Loucy (cell line): ENCODE measurements around the gene GASK1A.

Source experiments
- H2AFZ ChIP-seq: fragments of 200-600 bp; sonication (generic); 2 replicates; pipeline ENCODE4 v1.6.0; 2016; ENCODE audit warnings: antibody characterized with exemption, mild to moderate bottlenecking, low read length, moderate library complexity
- H3F3A ChIP-seq: fragments of 200-600 bp; 2 replicates; pipeline ENCODE4 v1.6.0; 2016; ENCODE audit warnings: antibody characterized with exemption, low read depth, mild to moderate bottlenecking
- H3K27me3 ChIP-seq: fragments of 200-600 bp; sonication (generic); 2 replicates; pipeline ENCODE4 v1.6.1; 2014; ENCODE audit warnings: low read length, mild to moderate bottlenecking; ENCODE audit not compliant: insufficient read depth, poor library complexity, severe bottlenecking
- H3K36me3 ChIP-seq: fragments of 200-600 bp; sonication (generic); 2 replicates; pipeline ENCODE4 v1.6.1; 2016; ENCODE audit warnings: low read length; ENCODE audit not compliant: insufficient read depth
- H3K4me1 ChIP-seq: fragments of 200-600 bp; sonication (generic); 2 replicates; pipeline ENCODE4 v1.5.1; 2014; ENCODE audit warnings: low read length, mild to moderate bottlenecking; ENCODE audit not compliant: insufficient read depth, poor library complexity, severe bottlenecking
- H3K4me2 ChIP-seq: fragments of 200-600 bp; sonication (generic); 2 replicates; pipeline ENCODE4 v1.6.0; 2014; ENCODE audit warnings: antibody characterized with exemption, low read length, low read depth, mild to moderate bottlenecking; ENCODE audit not compliant: poor library complexity, severe bottlenecking
- H3K4me3 ChIP-seq: fragments of 200-600 bp; sonication (generic); 2 replicates; pipeline ENCODE4 v1.5.1; 2014; ENCODE audit warnings: low read length, mild to moderate bottlenecking, mixed read lengths; ENCODE audit not compliant: poor library complexity, severe bottlenecking
- H3K79me2 ChIP-seq: fragments of 200-600 bp; sonication (generic); 2 replicates; pipeline ENCODE4 v1.6.1; 2014; ENCODE audit warnings: low read length; ENCODE audit not compliant: insufficient read depth
- H3K9ac ChIP-seq: fragments of 200-600 bp; sonication (generic); 2 replicates; pipeline ENCODE4 v1.6.0; 2014; ENCODE audit warnings: mild to moderate bottlenecking, low read depth, low read length, moderate library complexity; ENCODE audit not compliant: poor library complexity, severe bottlenecking
- H3K9me2 ChIP-seq: fragments of 200-600 bp; sonication (generic); replicated peaks from 2 replicates; pipeline ENCODE4 v1.6.1; 2016; ENCODE audit warnings: low read depth, low read length, mixed read lengths
- H3K9me3 ChIP-seq: fragments of 200-600 bp; sonication (generic); 2 replicates; pipeline ENCODE4 v1.6.1; 2014; ENCODE audit warnings: mild to moderate bottlenecking, antibody characterized with exemption, low read length, low read depth; ENCODE audit not compliant: insufficient read depth
- H4K20me1 ChIP-seq: fragments of 200-600 bp; sonication (generic); 2 replicates; pipeline ENCODE4 v1.6.0; 2014; ENCODE audit warnings: antibody characterized with exemption, low read length, mild to moderate bottlenecking; ENCODE audit not compliant: insufficient read depth, poor library complexity, severe bottlenecking
- CTCF ChIP-seq: fragments of 200-600 bp; sonication (generic); conservative IDR thresholded peaks from 2 replicates; pipeline ENCODE4 v1.5.1; 2014; ENCODE audit warnings: mild to moderate bottlenecking, antibody characterized with exemption, low read length
- EZH2phosphoT487 ChIP-seq: fragments of 200-600 bp; IDR thresholded peaks from 2 replicates; pipeline ENCODE4 v1.6.1; 2018; ENCODE audit warnings: antibody characterized with exemption, mild to moderate bottlenecking, moderate library complexity, borderline replicate concordance

The GASK1A gene

GRCh38 chr3:42935472-42935871 lies 43.6 kb upstream of the GASK1A start:
- H3K4me1 ChIP-seq, result no peaks in the 10 kb centered on the region
- no peaks in the 10 kb centered on the region for H3K9me3 ChIP-seq
- no peak overlapping the region for H3K4me3 ChIP-seq
- TF ChIP-seq CTCF (no peak), EZH2phosphoT487 (no peak)
- H3K79me2 ChIP-seq, result no peaks in the 10 kb centered on the region
- H3K27me3 ChIP-seq, result peaks cover 5% of the 10 kb centered on the region
- H2AFZ ChIP-seq, result no peak overlapping the region
- H3K9me2 ChIP-seq, result no peaks in the 10 kb centered on the region
- H3K9ac ChIP-seq, result no peak overlapping the region
- H3K36me3 ChIP-seq, result no peaks in the 10 kb centered on the region
- H4K20me1 ChIP-seq, result no peaks in the 10 kb centered on the region
- H3K4me2 ChIP-seq, result no peak overlapping the region
- H3F3A ChIP-seq, result no peaks in the 10 kb centered on the region

DNA sequence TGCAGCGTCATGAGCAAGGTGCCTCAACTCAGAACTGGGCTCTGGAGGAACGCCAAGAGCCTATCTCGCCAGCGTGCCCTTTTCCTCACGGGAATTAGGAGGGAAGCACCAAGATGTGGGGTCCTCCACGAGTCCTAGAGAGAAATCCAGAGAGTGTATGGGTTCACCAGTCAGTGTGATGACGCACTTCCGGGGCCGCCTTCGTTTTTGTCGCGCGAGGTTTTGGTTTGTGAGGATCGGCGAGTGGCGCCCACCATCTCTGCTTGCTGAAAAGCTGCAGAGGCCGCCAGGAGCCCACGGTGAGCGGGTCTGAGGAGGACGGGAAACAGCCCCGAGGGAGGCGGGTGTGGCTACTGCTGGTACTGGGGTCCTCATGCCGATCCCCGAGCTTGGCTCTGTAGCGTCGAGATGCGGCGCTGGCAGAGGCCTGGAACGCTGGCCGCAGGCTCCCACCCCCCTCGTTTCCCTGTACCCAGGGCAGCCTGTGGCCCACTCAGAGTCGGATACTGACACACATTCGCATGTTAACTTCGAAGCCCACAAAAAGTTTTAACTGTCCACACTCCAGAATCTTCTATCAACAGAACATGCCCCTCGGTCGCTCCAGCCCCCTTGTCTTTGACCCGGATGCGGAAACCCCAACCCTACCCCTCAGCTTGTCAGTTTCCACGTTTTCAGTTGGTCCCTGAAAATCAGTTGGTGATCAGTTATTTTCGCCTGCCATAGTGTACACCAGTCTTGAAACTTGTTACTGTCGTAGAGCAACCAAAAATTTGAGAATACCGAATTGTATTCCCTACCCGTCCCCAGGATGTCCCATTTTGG lies 42.7 kb upstream of the GASK1A start:
- TF ChIP-seq EZH2phosphoT487, result no peak
- no peak for TF ChIP-seq CTCF
- Histone ChIP-seq H3K27me3 (peaks cover 5% of the 10 kb centered on the region), H3K4me2 (no peak overlapping the region), H3K4me3 (no peak overlapping the region), H3K9me3 (no peaks in the 10 kb centered on the region), H3K4me1 (no peaks in the 10 kb centered on the region), H2AFZ (no peak overlapping the region), H3K79me2 (no peaks in the 10 kb centered on the region), H3K9me2 (no peaks in the 10 kb centered on the region), H4K20me1 (no peaks in the 10 kb centered on the region), H3K36me3 (no peaks in the 10 kb centered on the region), H3K9ac (no peak overlapping the region), H3F3A (no peaks in the 10 kb centered on the region)

DNA sequence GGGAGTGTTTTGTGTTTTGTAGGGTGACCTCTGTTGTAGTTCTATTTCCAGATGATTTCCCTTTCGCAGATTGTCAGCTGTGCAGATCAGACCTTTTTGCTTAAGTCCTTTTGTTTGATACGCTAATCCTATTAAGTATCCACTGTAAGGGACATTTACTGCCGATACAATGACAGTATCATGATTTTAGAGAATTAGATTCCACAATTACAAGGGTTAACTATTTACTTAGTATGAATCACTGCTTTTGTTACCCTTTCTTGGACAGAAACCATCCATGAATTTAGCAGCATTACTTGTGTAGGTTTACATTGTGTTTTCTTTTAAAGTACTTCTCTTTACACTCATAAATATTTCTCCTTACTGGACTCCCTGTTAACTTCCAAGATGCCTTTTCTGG lies 41.8 kb upstream of the GASK1A start:
- no peak overlapping the region for H3K4me3 ChIP-seq
- H3K79me2 ChIP-seq, result no peaks in the 10 kb centered on the region
- no peaks in the 10 kb centered on the region for H3K9me2 ChIP-seq
- no peak for TF ChIP-seq EZH2phosphoT487
- no peak for TF ChIP-seq CTCF
- no peaks in the 10 kb centered on the region for H4K20me1 ChIP-seq
- no peak overlapping the region for H3K4me2 ChIP-seq
- no peaks in the 10 kb centered on the region for H3K4me1 ChIP-seq
- peaks cover 5% of the 10 kb centered on the region for H3K27me3 ChIP-seq
- no peaks in the 10 kb centered on the region for H3F3A ChIP-seq
- H3K9me3 ChIP-seq, result no peaks in the 10 kb centered on the region
- H3K9ac ChIP-seq, result no peak overlapping the region
- H2AFZ ChIP-seq, result no peak overlapping the region
- no peaks in the 10 kb centered on the region for H3K36me3 ChIP-seq
